NOMO-1 treated with dmso at 0.1 percent for 144 hours (cell line): ENCODE data around the gene BCL2L13.

ENCODE experiments used
- DNase-seq: peaks from one replicate; lab custom pipeline; 2025; ENCODE audit not compliant: unreplicated experiment; lab: John Stamatoyannopoulos, UW

The BCL2L13 gene

GRCh38 chr22:17638432-17639246 lies at the start of gene BCL2L13:
Gene BCL2L13, plus strand, starts transcription at chr22:17638757. Its CDS starts 16,955 bp downstream, at chr22:17655712.
- peak; percentile 71 for DNase-seq

GRCh38 chr22:17589810-17590375 lies 48.7 kb upstream of the BCL2L13 start:
- no peak for DNase-seq

- DNase-seq = no peak
These were observed 48.0 kb upstream of the BCL2L13 start for GRCh38 chr22:17590586-17590985.

- DNase-seq = no peak
These were observed 46.4 kb upstream of the BCL2L13 start for GRCh38 chr22:17592201-17592600.

GRCh38 chr22:17596226-17596625 lies 42.3 kb upstream of the BCL2L13 start:
- no peak for DNase-seq

GRCh38 chr22:17597217-17597616 lies 41.3 kb upstream of the BCL2L13 start:
- no peak for DNase-seq

- no peak for DNase-seq
These were observed 40.2 kb upstream of the BCL2L13 start for GRCh38 chr22:17598318-17598717.

GRCh38 chr22:17601031-17601430 lies 37.5 kb upstream of the BCL2L13 start:
- no peak for DNase-seq

GRCh38 chr22:17603668-17604067 lies 34.9 kb upstream of the BCL2L13 start:
- no peak for DNase-seq

- DNase-seq = no peak
These were observed 32.1 kb upstream of the BCL2L13 start for GRCh38 chr22:17606496-17606895.

- no peak for DNase-seq
These were observed 30.6 kb upstream of the BCL2L13 start for GRCh38 chr22:17607891-17608521.

GRCh38 chr22:17612057-17612456 lies 26.5 kb upstream of the BCL2L13 start:
- DNase-seq = no peak

GRCh38 chr22:17613280-17613679 lies 25.3 kb upstream of the BCL2L13 start:
- no peak for DNase-seq

GRCh38 chr22:17627961-17628405 lies 10.6 kb upstream of the BCL2L13 start:
- no peak for DNase-seq

- DNase-seq = peak; percentile 94
These were observed 10.0 kb upstream of the BCL2L13 start, which contains the start of gene ATP6V1E1 for GRCh38 chr22:17628406-17629172. Gene ATP6V1E1, minus strand, starts transcription at chr22:17628749. Its CDS starts 114 bp downstream, at chr22:17628635.

- DNase-seq = no peak
These were observed 9.4 kb upstream of the BCL2L13 start for GRCh38 chr22:17629173-17629489.

- no peak for DNase-seq
These were observed 8.9 kb upstream of the BCL2L13 start for GRCh38 chr22:17629641-17630040.

GRCh38 chr22:17631076-17631565 lies 7.4 kb upstream of the BCL2L13 start:
- DNase-seq = no peak

- DNase-seq = no peak
These were observed 5.2 kb upstream of the BCL2L13 start for GRCh38 chr22:17633217-17633997.

- DNase-seq = no peak
These were observed 4.6 kb upstream of the BCL2L13 start for GRCh38 chr22:17633998-17634323.

- no peak for DNase-seq
These were observed 3.9 kb upstream of the BCL2L13 start for GRCh38 chr22:17634696-17635095.
